ENCODE data around the gene S1PR2. TPM values are rescaled to one million over a fixed set of nuclear protein-coding genes. Genes with fewer than 3 reads are reported as not detected.
"Not testable (repeated sequence)": the region's sequence is repeated elsewhere in the genome, so short reads cannot be mapped to it uniquely, and the experiment has no call there.

S1PR2 gene
- total and polyA plus RNA-seq, 5 donors, result 3.5 to 18.8 (median 8.9) TPM

- peaks cover 2% of the 10 kb centered on the region for H3K9me3 ChIP-seq (ENCODE audit: control insufficient read depth, low read length)
- ATAC-seq (no peak), DNase-seq (no peak)
- 90% methylated on average over 4 of the region's 4 CpGs for whole genome bisulfite sequencing
- H3K4me1 ChIP-seq (ENCODE audit: control insufficient read depth, insufficient read depth, low read length), result no peaks in the 10 kb centered on the region
- H3K4me3 ChIP-seq (ENCODE audit: low read length), result no peak overlapping the region
- no peaks in the 10 kb centered on the region for H3K27me3 ChIP-seq (ENCODE audit: control insufficient read depth, insufficient read depth)
- H3K27ac ChIP-seq (ENCODE audit: low read length), result no peak overlapping the region
- intact Hi-C loops (cut with DNase I), result no loop called here
Measured at GRCh38 chr19:10205636-10206035, 25.5 kb downstream of the S1PR2 start.

GRCh38 chr19:10203686-10204085, 27.4 kb downstream of the S1PR2 start:
- H3K9me3 ChIP-seq (ENCODE audit: control insufficient read depth, low read length), result peaks cover 2% of the 10 kb centered on the region
- no peak overlapping the region for H3K27ac ChIP-seq (ENCODE audit: low read length)
- no peaks in the 10 kb centered on the region for H3K4me1 ChIP-seq (ENCODE audit: control insufficient read depth, insufficient read depth, low read length)
- ATAC-seq (no peak), DNase-seq (no peak)
- H3K27me3 ChIP-seq (ENCODE audit: control insufficient read depth, insufficient read depth), result no peaks in the 10 kb centered on the region
- intact Hi-C loops (cut with DNase I), result no loop called here
- no peak overlapping the region for H3K4me3 ChIP-seq (ENCODE audit: low read length)
- 95% methylated on average over 3 of the region's 3 CpGs for WGBS

- no peak overlapping the region for H3K4me3 ChIP-seq (ENCODE audit: low read length)
- no peaks in the 10 kb centered on the region for H3K27me3 ChIP-seq (ENCODE audit: control insufficient read depth, insufficient read depth)
- 60% methylated on average over 3 of the region's 3 CpGs for WGBS
- H3K27ac ChIP-seq (ENCODE audit: low read length), result no peak overlapping the region
- ATAC-seq (no peak), DNase-seq (peak in 1 of 3 donors; percentile 13)
- H3K9me3 ChIP-seq (ENCODE audit: control insufficient read depth, low read length), result no peaks in the 10 kb centered on the region
- intact Hi-C loops (cut with DNase I), result no loop called here
- no peaks in the 10 kb centered on the region for H3K4me1 ChIP-seq (ENCODE audit: control insufficient read depth, insufficient read depth, low read length)
Measured at GRCh38 chr19:10201176-10201575, 30.0 kb downstream of the S1PR2 start.

- 91% methylated on average over 15 of the region's 15 CpGs for WGBS
- H3K9me3 ChIP-seq (ENCODE audit: control insufficient read depth, low read length); H3K27ac ChIP-seq (ENCODE audit: low read length); H3K4me1 ChIP-seq (ENCODE audit: control insufficient read depth, insufficient read depth, low read length); H3K27me3 ChIP-seq (ENCODE audit: control insufficient read depth, insufficient read depth); ATAC-seq; intact Hi-C loops (cut with DNase I); H3K4me3 ChIP-seq (ENCODE audit: low read length): not testable (repeated sequence)
- DNase-seq, result peak in 1 of 3 donors; percentile 15
Measured at GRCh38 chr19:10200101-10200500, 31.0 kb downstream of the S1PR2 start.

DNA sequence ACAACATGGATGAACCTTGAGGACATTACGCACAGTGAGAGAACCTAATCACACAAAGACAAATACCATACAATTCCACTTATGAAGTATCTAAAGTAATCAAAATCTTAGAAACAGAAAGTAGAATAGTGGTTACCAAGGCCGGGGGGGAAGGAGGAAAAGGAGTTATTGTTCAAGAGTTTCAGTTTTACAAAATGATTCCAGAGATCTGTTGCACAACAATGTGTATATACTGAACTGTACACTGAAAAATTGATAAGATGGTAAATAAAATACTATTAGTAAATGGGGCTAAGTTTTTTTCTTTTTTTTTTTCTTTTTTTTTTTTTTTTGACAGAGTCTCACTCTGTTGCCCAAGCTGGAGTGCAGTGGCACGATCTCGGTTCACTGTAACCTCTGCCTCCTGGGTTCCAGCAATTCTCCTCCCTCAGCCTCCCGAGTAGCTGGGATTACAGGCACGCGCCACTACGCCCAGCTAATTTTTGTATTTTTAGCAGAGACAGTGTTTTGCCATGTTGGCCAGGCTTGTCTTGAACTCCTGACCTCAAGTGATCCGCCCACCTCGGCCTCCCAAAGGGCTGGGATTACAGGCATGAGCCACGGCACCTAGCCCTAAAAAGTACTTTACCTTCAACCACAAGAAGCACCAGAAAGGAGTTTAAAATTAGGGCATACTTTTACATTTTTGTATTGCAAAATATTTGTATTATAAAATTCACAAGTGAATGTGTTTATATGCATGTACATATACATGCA, 32.1 kb downstream of the S1PR2 start:
- not testable (repeated sequence) for H3K27me3 ChIP-seq (ENCODE audit: control insufficient read depth, insufficient read depth); ATAC-seq; H3K27ac ChIP-seq (ENCODE audit: low read length); H3K4me1 ChIP-seq (ENCODE audit: control insufficient read depth, insufficient read depth, low read length); H3K9me3 ChIP-seq (ENCODE audit: control insufficient read depth, low read length); H3K4me3 ChIP-seq (ENCODE audit: low read length)
- WGBS, result 58% methylated on average over 11 of the region's 11 CpGs
- peak in 1 of 3 donors; percentile 5 for DNase-seq
- intact Hi-C loops (cut with DNase I), result loop anchor here in 2 of 4 donors (5.0 to 10.0 kb wide), 2 partner anchors 38 to 56 kb away; partner anchors contain the start of gene MRPL4 (in 1 of the 2)

GRCh38 chr19:10195199-10195519, 36.0 kb downstream of the S1PR2 start:
- ATAC-seq, result no peak
- Histone ChIP-seq H3K27ac (ENCODE audit: low read length) (no peak overlapping the region), H3K9me3 (ENCODE audit: control insufficient read depth, low read length) (no peaks in the 10 kb centered on the region), H3K4me1 (ENCODE audit: control insufficient read depth, insufficient read depth, low read length) (peaks cover 2% of the 10 kb centered on the region), H3K27me3 (ENCODE audit: control insufficient read depth, insufficient read depth) (no peaks in the 10 kb centered on the region), H3K4me3 (ENCODE audit: low read length) (peak overlapping the region; percentile 60)
- intact Hi-C loops (cut with DNase I), result loop anchor here in 2 of 4 donors (5.0 to 10.0 kb wide), 2 partner anchors 42 to 60 kb away; partner anchors contain the start of gene MRPL4 (in 1 of the 2)
- 36% methylated on average over 6 of the region's 6 CpGs for WGBS
- peak in 1 of 3 donors; percentile 21 for DNase-seq

GRCh38 chr19:10194500-10195198, 36.5 kb downstream of the S1PR2 start, which contains the start of gene DNMT1:
Gene DNMT1, minus strand, starts transcription at chr19:10194953. Its CDS starts 54 bp downstream, at chr19:10194899.
- no peaks in the 10 kb centered on the region for H3K9me3 ChIP-seq (ENCODE audit: control insufficient read depth, low read length)
- DNase-seq (peak; percentile 97 to 99 (median 98)), ATAC-seq (peak; percentile 98)
- WGBS, result under 1% methylated on average over 71 of the region's 71 CpGs
- no peaks in the 10 kb centered on the region for H3K27me3 ChIP-seq (ENCODE audit: control insufficient read depth, insufficient read depth)
- H3K27ac ChIP-seq (ENCODE audit: low read length), result peak within 1 kb of the TSS; percentile 68
- H3K4me3 ChIP-seq (ENCODE audit: low read length), result peak within 1 kb of the TSS; percentile 60
- peaks cover 2% of the 10 kb centered on the region for H3K4me1 ChIP-seq (ENCODE audit: control insufficient read depth, insufficient read depth, low read length)
- intact Hi-C loops (cut with DNase I), result loop anchor here in 2 of 4 donors (5.0 to 10.0 kb wide), 2 partner anchors 43 to 60 kb away; partner anchors contain the start of gene MRPL4 (in 1 of the 2)

DNA sequence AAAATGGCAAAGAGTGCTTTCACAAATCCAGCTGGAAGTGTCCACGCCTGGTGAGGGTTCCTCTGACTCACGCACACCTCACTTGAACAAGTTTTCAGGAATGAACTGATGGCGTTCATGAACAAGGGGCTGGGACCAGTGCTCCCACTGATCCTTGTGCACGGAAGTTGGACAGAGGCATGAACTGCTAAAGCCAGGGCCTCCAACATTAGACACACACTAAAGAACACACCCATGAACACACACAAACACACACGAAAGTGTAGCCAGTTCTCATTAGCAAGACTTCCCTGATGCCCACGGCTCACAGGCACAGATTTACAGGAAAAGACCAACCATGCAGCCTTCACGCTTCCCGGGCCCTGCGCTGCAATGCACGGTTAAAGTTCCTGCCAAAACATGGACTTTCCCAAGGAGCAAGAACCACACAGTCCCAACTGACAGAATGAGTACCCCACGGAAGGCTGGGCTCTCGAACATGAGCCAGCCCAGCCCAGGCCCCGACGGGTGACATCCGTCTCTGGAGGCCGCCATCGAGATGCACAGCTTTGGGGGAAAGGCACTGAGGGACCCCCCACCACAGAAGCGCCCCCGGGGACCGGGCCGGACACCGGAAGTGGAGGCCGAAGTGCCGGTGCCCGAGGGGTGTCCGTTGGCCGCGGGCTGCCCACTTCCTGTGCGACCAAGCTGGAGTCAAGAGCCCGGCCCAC, 37.2 kb downstream of the S1PR2 start:
- peak overlapping the region; percentile 68 for H3K27ac ChIP-seq (ENCODE audit: low read length)
- H3K4me3 ChIP-seq (ENCODE audit: low read length), result peak overlapping the region; percentile 60
- H3K4me1 ChIP-seq (ENCODE audit: control insufficient read depth, insufficient read depth, low read length), result peaks cover 2% of the 10 kb centered on the region
- H3K9me3 ChIP-seq (ENCODE audit: control insufficient read depth, low read length), result no peaks in the 10 kb centered on the region
- no peaks in the 10 kb centered on the region for H3K27me3 ChIP-seq (ENCODE audit: control insufficient read depth, insufficient read depth)
- WGBS, result under 1% methylated on average over 30 of the region's 30 CpGs
- peak in 2 of 3 donors; percentile 4 to 61 for DNase-seq
- ATAC-seq, result peak; percentile 22 to 49
- intact Hi-C loops (cut with DNase I), result loop anchor here in 1 of 4 donors (10.0 kb wide), 1 partner anchor 61 kb away; the partner anchor contains the start of gene MRPL4

DNA sequence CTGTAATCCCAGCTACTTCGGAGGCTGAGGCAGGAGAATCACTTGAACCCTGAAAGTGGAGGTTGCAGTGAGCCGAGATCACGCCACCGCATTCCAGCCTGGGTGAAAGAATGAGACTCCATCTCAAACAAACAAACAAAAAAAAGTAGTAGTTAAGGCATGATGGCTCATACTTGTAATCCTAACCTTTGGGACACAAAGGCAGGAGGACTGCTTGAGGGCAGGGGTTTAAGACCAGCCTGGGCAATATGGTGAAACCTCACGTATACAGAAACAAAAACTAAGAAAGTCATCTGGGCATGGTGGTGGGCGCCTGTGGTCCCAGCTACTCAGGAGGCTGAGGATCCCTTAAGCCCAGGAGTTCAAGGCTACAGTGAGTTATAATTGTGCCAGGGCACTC, 38.2 kb downstream of the S1PR2 start:
- H3K4me1 ChIP-seq (ENCODE audit: control insufficient read depth, insufficient read depth, low read length), result peaks cover 2% of the 10 kb centered on the region
- no peak overlapping the region for H3K27ac ChIP-seq (ENCODE audit: low read length)
- no peak overlapping the region for H3K4me3 ChIP-seq (ENCODE audit: low read length)
- no peaks in the 10 kb centered on the region for H3K27me3 ChIP-seq (ENCODE audit: control insufficient read depth, insufficient read depth)
- ATAC-seq, result no peak
- intact Hi-C loops (cut with DNase I), result loop anchor here in 1 of 4 donors (10.0 kb wide), 1 partner anchor 62 kb away; the partner anchor contains the start of gene MRPL4
- WGBS, result 90% methylated on average over 6 of the region's 6 CpGs
- no peak for DNase-seq
- H3K9me3 ChIP-seq (ENCODE audit: control insufficient read depth, low read length), result no peaks in the 10 kb centered on the region

DNA sequence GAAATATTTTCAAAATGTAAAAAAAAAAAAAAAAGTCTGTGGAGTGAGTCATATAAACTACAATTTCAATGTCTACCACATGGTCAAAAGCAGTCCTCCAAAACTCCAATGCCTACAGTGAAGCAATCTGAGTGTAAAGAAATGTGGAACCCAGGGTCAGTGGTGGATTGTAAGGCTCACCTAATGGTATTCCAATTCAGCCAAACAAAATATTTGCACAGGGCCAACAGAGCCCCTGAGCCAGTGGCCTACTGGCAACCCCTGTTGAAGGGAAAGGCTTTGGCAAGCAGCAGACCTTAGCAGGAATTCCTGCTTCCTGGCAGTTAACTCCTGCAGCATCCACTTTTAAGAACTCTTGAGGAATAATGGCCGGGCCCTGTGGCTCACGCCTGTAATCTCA, 39.8 kb downstream of the S1PR2 start:
- Histone ChIP-seq H3K4me1 (ENCODE audit: control insufficient read depth, insufficient read depth, low read length) (peaks cover 2% of the 10 kb centered on the region), H3K4me3 (ENCODE audit: low read length) (no peak overlapping the region), H3K27ac (ENCODE audit: low read length) (no peak overlapping the region), H3K9me3 (ENCODE audit: control insufficient read depth, low read length) (no peaks in the 10 kb centered on the region), H3K27me3 (ENCODE audit: control insufficient read depth, insufficient read depth) (no peaks in the 10 kb centered on the region)
- 47% methylated on average over 2 of the region's 2 CpGs for WGBS
- intact Hi-C loops (cut with DNase I), result loop anchor here in 1 of 4 donors (10.0 kb wide), 1 partner anchor 63 kb away; the partner anchor contains the start of gene MRPL4
- DNase-seq (peak in 2 of 3 donors; percentile 34 to 45), ATAC-seq (peak; percentile 12 to 55)

Measured in right cardiac atrium (tissue), 5 donors.